SK-N-SH (cell line): ENCODE results near the gene ARMCX5.

Experiments
- EP300 ChIP-seq, 2 experiments: IDR thresholded peaks; 2 replicates each; pipeline versions ENCODE4 v1.4.0 to v1.6.1; 2012; ENCODE audit warnings: borderline replicate concordance in 1 of 2, low read depth in 1 of 2, low read length in 1 of 2
- EZH2phosphoT487 ChIP-seq: fragments of 200-600 bp; sonication (generic); IDR thresholded peaks from 2 replicates; pipeline ENCODE4 v1.6.1; 2017; ENCODE audit warnings: low read depth, mixed run types, mild to moderate bottlenecking, antibody characterized with exemption, moderate library complexity, borderline replicate concordance
- POLR2AphosphoS5 ChIP-seq: IDR thresholded peaks from 2 replicates; pipeline ENCODE4 v1.6.1; 2012; ENCODE audit warnings: low read depth, low read length
- RFX5 ChIP-seq: IDR thresholded peaks from 2 replicates; pipeline ENCODE4 v1.6.1; 2012; ENCODE audit warnings: mild to moderate bottlenecking, improper control_type of control experiment, low read length
- RXRA ChIP-seq: IDR thresholded peaks from 2 replicates; pipeline ENCODE4 v1.4.0; 2012; ENCODE audit warnings: low read depth, mild to moderate bottlenecking, borderline replicate concordance
- TF ChIP-seq, protein P1 (sequence below): fragments of 200-600 bp; sonication (generic); IDR thresholded peaks from 2 replicates; pipeline ENCODE4 v1.6.1; 2017; ENCODE audit warnings: antibody characterized with exemption, mild to moderate bottlenecking, moderate library complexity
- TF ChIP-seq, protein P2 (sequence below): IDR thresholded peaks from 2 replicates; pipeline ENCODE4 v1.4.0; 2012; ENCODE audit warnings: low read depth
- TF ChIP-seq, protein P3 (sequence below): IDR thresholded peaks from 2 replicates; pipeline ENCODE4 v1.6.1; 2012; ENCODE audit warnings: mild to moderate bottlenecking, low read depth, low read length, moderate library complexity

DNA sequence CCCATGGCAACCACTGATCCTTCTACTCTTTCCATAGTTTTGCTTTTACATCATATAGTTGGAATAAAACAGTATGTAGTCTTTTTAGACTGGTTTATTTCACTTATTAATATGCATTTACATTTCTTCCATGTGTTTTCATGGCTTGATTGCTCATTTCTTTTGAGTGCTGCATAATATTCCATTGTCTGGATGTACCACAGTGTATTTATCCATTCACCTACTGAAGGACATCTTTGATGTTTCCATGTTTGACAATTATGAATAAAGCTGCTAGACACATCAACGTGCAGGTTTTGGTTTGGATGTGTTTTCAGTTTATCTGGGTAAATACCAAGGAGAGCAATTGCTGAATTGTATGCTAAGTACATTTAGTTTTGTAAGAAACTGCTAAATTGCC, 38.2 kb downstream of the ARMCX5 start:
- TF ChIP-seq, protein P1, sequence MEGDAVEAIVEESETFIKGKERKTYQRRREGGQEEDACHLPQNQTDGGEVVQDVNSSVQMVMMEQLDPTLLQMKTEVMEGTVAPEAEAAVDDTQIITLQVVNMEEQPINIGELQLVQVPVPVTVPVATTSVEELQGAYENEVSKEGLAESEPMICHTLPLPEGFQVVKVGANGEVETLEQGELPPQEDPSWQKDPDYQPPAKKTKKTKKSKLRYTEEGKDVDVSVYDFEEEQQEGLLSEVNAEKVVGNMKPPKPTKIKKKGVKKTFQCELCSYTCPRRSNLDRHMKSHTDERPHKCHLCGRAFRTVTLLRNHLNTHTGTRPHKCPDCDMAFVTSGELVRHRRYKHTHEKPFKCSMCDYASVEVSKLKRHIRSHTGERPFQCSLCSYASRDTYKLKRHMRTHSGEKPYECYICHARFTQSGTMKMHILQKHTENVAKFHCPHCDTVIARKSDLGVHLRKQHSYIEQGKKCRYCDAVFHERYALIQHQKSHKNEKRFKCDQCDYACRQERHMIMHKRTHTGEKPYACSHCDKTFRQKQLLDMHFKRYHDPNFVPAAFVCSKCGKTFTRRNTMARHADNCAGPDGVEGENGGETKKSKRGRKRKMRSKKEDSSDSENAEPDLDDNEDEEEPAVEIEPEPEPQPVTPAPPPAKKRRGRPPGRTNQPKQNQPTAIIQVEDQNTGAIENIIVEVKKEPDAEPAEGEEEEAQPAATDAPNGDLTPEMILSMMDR: no peak
- TF ChIP-seq, protein P2, sequence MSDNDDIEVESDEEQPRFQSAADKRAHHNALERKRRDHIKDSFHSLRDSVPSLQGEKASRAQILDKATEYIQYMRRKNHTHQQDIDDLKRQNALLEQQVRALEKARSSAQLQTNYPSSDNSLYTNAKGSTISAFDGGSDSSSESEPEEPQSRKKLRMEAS: no peak
- TF ChIP-seq RFX5 (no peak), EP300 (IDR thresholded peaks at IDR 0.05; ENCODE audit: borderline replicate concordance in 1 of 2, low read depth in 1 of 2, low read length in 1 of 2) (no peak), RXRA (no peak), EZH2phosphoT487 (no peak), POLR2AphosphoS5 (no peak)
- TF ChIP-seq, protein P3, sequence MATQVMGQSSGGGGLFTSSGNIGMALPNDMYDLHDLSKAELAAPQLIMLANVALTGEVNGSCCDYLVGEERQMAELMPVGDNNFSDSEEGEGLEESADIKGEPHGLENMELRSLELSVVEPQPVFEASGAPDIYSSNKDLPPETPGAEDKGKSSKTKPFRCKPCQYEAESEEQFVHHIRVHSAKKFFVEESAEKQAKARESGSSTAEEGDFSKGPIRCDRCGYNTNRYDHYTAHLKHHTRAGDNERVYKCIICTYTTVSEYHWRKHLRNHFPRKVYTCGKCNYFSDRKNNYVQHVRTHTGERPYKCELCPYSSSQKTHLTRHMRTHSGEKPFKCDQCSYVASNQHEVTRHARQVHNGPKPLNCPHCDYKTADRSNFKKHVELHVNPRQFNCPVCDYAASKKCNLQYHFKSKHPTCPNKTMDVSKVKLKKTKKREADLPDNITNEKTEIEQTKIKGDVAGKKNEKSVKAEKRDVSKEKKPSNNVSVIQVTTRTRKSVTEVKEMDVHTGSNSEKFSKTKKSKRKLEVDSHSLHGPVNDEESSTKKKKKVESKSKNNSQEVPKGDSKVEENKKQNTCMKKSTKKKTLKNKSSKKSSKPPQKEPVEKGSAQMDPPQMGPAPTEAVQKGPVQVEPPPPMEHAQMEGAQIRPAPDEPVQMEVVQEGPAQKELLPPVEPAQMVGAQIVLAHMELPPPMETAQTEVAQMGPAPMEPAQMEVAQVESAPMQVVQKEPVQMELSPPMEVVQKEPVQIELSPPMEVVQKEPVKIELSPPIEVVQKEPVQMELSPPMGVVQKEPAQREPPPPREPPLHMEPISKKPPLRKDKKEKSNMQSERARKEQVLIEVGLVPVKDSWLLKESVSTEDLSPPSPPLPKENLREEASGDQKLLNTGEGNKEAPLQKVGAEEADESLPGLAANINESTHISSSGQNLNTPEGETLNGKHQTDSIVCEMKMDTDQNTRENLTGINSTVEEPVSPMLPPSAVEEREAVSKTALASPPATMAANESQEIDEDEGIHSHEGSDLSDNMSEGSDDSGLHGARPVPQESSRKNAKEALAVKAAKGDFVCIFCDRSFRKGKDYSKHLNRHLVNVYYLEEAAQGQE: no peak
